ENCODE data around the gene UROC1. TPM values are rescaled to one million over a fixed set of nuclear protein-coding genes. Genes with fewer than 3 reads are reported as not detected.

The UROC1 gene
- total and polyA plus RNA-seq, 2 of the 13 experiments (the other 11 are each of a cell fraction or from before 2014, with no cell fraction given) = 0.71 to 1.3 TPM

GRCh38 chr3:126476166-126477060 lies 41.2 kb downstream of the UROC1 start (continued):
- TF ChIP-seq, protein P1, sequence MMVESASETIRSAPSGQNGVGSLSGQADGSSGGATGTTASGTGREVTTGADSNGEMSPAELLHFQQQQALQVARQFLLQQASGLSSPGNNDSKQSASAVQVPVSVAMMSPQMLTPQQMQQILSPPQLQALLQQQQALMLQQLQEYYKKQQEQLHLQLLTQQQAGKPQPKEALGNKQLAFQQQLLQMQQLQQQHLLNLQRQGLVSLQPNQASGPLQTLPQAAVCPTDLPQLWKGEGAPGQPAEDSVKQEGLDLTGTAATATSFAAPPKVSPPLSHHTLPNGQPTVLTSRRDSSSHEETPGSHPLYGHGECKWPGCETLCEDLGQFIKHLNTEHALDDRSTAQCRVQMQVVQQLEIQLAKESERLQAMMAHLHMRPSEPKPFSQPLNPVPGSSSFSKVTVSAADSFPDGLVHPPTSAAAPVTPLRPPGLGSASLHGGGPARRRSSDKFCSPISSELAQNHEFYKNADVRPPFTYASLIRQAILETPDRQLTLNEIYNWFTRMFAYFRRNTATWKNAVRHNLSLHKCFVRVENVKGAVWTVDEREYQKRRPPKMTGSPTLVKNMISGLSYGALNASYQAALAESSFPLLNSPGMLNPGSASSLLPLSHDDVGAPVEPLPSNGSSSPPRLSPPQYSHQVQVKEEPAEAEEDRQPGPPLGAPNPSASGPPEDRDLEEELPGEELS (CRISPR knock-in tag; IDR thresholded peaks at IDR 0.05) = no peak
- 0 out of 2 replicates have a peak, but pooled peaks have one; percentile 13 for TF ChIP-seq ERF (CRISPR knock-in tag; IDR thresholded peaks at IDR 0.05)
- no peak for TF ChIP-seq RFX1 (IDR thresholded peaks at IDR 0.05)
- TF ChIP-seq ZNF572 (CRISPR knock-in tag; IDR thresholded peaks at IDR 0.05) = 0 out of 2 replicates have a peak, but pooled peaks have one; percentile 68
- 0 out of 2 replicates have a peak, but pooled peaks have one; percentile 32 for TF ChIP-seq ZNF564 (CRISPR knock-in tag; IDR thresholded peaks at IDR 0.05)
- TF ChIP-seq DPF2 (CRISPR knock-in tag; IDR thresholded peaks at IDR 0.05; ENCODE audit: borderline replicate concordance, low read depth) = no peak
- TF ChIP-seq JUND (CRISPR knock-in tag; IDR thresholded peaks at IDR 0.05) = 0 out of 2 replicates have a peak, but pooled peaks have one; percentile 19
- no peak for TF ChIP-seq USF2 (IDR thresholded peaks at IDR 0.05; ENCODE audit: low read depth, low read length)
- TF ChIP-seq USF2 (CRISPR knock-in tag; IDR thresholded peaks at IDR 0.05; ENCODE audit: borderline replicate concordance) = 0 out of 2 replicates have a peak, but pooled peaks have one; percentile 24
- no peak for TF ChIP-seq ZNF335 (CRISPR knock-in tag; IDR thresholded peaks at IDR 0.05)
- peak; percentile 33; the same call in 1 of the 2 replicates for TF ChIP-seq SALL1 (CRISPR knock-in tag; IDR thresholded peaks at IDR 0.05)
- TF ChIP-seq, protein P2, sequence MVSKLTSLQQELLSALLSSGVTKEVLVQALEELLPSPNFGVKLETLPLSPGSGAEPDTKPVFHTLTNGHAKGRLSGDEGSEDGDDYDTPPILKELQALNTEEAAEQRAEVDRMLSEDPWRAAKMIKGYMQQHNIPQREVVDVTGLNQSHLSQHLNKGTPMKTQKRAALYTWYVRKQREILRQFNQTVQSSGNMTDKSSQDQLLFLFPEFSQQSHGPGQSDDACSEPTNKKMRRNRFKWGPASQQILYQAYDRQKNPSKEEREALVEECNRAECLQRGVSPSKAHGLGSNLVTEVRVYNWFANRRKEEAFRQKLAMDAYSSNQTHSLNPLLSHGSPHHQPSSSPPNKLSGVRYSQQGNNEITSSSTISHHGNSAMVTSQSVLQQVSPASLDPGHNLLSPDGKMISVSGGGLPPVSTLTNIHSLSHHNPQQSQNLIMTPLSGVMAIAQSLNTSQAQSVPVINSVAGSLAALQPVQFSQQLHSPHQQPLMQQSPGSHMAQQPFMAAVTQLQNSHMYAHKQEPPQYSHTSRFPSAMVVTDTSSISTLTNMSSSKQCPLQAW (CRISPR knock-in tag; IDR thresholded peaks at IDR 0.05) = peak; percentile 47; the same call in 1 of the 2 replicates
- TF ChIP-seq ZNF615 (CRISPR knock-in tag; IDR thresholded peaks at IDR 0.05; ENCODE audit: borderline replicate concordance) = no peak
- no peak for TF ChIP-seq SMARCC2 (IDR thresholded peaks at IDR 0.05)
- no peak for TF ChIP-seq ZSCAN12 (CRISPR knock-in tag; IDR thresholded peaks at IDR 0.05)
- no peak for TF ChIP-seq ZNF501 (CRISPR knock-in tag; IDR thresholded peaks at IDR 0.05)
- TF ChIP-seq SPEN (CRISPR knock-in tag; IDR thresholded peaks at IDR 0.05; ENCODE audit: low read depth) = 0 out of 2 replicates have a peak, but pooled peaks have one; percentile 4
- 0 out of 2 replicates have a peak, but pooled peaks have one; percentile 39 for TF ChIP-seq ZNF749 (CRISPR knock-in tag; IDR thresholded peaks at IDR 0.05; ENCODE audit: borderline replicate concordance)
- 0 out of 2 replicates have a peak, but pooled peaks have one; percentile 22 for TF ChIP-seq ZNF3 (CRISPR knock-in tag; IDR thresholded peaks at IDR 0.05)
- TF ChIP-seq ZFP91 (CRISPR knock-in tag; IDR thresholded peaks at IDR 0.05; ENCODE audit: borderline replicate concordance) = peak; percentile 49; the same call in 1 of the 2 replicates
- TF ChIP-seq TEF (CRISPR knock-in tag; IDR thresholded peaks at IDR 0.05) = no peak
